K562 (cell line): ENCODE results near the gene COL25A1.

ENCODE experiments used
- EZH2 ChIP-seq: IDR thresholded peaks from 2 replicates; pipeline ENCODE4 v1.6.1; 2012; ENCODE audit warnings: low read depth, mild to moderate bottlenecking, inconsistent platforms, low read length, borderline replicate concordance
- ZNF282 ChIP-seq: sonication (generic); formaldehyde crosslinking; IDR thresholded peaks from 2 replicates; pipeline ENCODE4 v1.8.1; 2023; ENCODE audit warnings: missing genetic modification reagents

DNA sequence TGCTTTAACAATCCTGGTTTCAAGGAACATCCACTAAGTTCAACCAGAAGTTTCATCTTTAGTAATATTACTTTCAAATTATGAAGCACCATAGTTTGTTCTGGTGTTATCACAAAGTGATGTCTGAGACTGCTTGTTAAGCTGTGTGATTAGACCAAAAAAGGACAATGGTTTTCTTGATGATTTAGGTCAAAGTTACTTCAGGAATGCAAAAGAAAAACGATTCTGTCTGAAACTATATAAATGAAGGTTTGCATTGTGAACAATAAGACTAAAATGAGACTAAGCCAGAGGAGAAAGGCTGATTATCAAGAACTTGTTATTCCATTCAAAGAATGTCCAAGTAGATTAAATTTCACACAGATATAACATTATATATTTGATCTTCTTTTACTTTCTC lies 417.2 kb downstream of the COL25A1 start:
- TF ChIP-seq ZNF282: no peak
- TF ChIP-seq EZH2: no peak
